SH-SY5Y (cell line): ENCODE results near the gene KCNQ5.

Experiments used
- GATA2 ChIP-seq: IDR thresholded peaks from 2 replicates; pipeline ENCODE4 v1.6.1; 2011; ENCODE audit warnings: mild to moderate bottlenecking, low read depth, low read length
- GATA3 ChIP-seq: IDR thresholded peaks from 2 replicates; pipeline ENCODE4 v1.6.1; 2011; ENCODE audit warnings: low read depth, mild to moderate bottlenecking, low read length, moderate library complexity

Gene KCNQ5

GRCh38 chr6:72972579-72972978 is 350.7 kb downstream of the KCNQ5 start:
- no peak for TF ChIP-seq GATA2
- no peak for TF ChIP-seq GATA3

DNA sequence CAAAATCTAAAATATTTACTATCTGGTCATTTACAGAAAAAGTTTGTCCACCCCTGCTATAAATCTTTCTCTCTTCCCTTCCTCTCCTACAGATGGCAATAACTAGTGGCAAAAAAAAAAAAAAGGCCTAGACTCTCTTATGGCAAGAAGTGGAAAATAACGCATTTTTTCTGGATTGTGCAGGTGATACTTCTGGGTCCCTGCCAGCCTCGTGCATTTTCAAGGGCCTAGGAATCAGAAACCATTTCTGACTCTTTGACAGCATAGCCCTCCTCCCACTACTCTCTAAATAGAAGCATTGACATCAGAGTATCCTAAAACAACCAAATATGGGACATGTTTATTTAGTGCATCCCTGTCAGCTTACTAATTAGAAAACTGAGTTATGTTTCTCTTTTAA is 352.4 kb downstream of the KCNQ5 start:
- TF ChIP-seq GATA3 (no peak), GATA2 (no peak)

- no peak for TF ChIP-seq GATA2
- TF ChIP-seq GATA3, result no peak
These were observed 353.5 kb downstream of the KCNQ5 start for GRCh38 chr6:72975352-72975752.

- no peak for TF ChIP-seq GATA2
- TF ChIP-seq GATA3, result no peak
These were observed 354.6 kb downstream of the KCNQ5 start for GRCh38 chr6:72976484-72976883.

- TF ChIP-seq GATA2, result no peak
- TF ChIP-seq GATA3, result no peak
These were observed 355.2 kb downstream of the KCNQ5 start for GRCh38 chr6:72977114-72977513.

DNA sequence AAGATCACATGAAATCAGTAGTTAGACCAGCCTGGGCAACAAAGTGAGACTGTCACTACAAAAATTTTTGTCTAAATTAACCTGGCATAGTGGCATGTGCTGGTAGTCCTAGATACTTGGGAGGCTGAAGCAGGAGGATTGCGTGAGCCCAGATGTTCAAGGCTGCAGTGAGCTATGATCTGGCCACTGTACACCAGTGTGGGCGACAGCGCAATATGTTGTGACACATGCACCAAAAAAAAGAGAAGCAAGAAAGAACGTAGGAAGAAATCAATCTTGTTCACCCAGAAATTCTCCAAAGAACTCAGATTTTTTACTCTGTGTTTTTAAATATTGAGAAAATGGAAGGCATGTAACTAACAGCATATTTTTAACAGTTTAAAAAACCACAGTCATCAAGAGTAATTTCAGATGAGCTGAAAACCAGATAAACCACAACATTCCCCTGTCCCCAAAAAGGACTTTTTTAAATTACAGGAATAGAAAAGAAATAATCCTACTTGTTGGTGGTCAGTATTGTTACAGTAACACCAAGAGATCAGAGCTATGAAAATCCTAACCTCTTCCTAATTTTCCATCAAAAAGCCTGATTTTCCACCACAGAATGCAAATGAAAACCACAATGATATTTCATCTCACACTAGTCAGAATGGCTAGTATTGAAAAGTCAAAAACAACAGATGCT is 363.3 kb downstream of the KCNQ5 start:
- TF ChIP-seq GATA3 (no peak), GATA2 (no peak)

DNA sequence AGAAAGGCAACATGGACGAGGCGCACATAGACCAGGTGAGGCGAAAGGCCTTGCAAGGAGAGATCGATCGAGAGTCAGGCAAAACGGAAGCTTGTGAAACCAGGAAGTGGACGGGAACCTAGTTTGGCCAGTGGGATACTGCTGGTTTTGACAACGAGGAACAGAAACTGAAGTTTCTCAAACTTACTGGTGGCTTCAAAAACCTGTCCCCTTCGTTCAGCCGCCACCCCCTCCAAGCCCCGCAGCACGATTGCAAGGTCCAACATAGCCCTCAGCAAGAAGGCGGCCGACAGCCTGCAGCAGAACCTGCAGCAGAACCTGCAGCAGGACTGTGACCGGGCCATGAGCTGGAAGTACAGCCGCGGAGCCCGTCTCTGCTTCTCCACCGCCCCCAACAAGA is 365.4 kb downstream of the KCNQ5 start:
- no peak for TF ChIP-seq GATA2
- no peak for TF ChIP-seq GATA3

DNA sequence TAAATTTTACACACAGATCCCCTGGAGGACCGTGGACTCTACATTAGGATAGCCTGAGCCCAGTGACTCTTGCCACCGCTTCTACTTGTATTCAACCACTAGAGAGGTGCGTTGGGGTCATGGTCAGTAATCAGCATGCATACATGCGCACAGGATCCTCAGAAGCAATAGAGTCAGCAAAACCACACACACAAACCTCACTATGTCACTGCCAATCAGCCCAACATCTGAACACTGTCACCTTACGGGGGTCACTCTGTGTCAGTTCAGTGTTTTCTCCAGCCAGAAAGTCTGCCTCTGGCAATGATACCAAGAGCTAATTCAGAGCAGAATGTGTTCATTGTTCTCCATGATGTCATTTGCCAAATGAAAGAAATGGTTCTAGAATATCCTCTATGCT is 378.1 kb downstream of the KCNQ5 start:
- no peak for TF ChIP-seq GATA3
- TF ChIP-seq GATA2, result no peak

- TF ChIP-seq GATA2 (no peak), GATA3 (no peak)
These were observed 378.6 kb downstream of the KCNQ5 start for GRCh38 chr6:73000460-73000859.

- TF ChIP-seq GATA2 (no peak), GATA3 (no peak)
These were observed 380.7 kb downstream of the KCNQ5 start for GRCh38 chr6:73002588-73002987.

- no peak for TF ChIP-seq GATA2
- no peak for TF ChIP-seq GATA3
These were observed 381.4 kb downstream of the KCNQ5 start for GRCh38 chr6:73003302-73003701.

DNA sequence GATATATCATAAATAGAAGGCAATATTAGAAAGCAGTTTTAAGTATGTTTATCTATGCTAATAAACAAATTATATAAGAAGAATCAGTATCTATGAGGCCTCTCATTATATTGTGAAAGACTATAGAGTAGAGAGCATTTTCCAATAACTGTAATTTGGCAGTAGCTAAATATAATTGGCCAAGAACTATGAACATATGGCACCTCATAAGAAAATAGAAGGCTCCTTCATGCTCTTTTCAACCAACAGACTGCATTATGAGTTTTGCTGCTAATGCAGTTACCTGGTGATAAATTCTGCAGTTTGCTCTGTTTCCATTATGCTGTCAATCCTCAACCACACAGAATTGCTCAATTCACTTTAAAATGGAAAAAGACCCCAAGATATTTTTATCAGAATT is 382.4 kb downstream of the KCNQ5 start:
- TF ChIP-seq GATA3 (no peak), GATA2 (no peak)

- TF ChIP-seq GATA3 (no peak), GATA2 (no peak)
These were observed 383.0 kb downstream of the KCNQ5 start for GRCh38 chr6:73004861-73005260.

DNA sequence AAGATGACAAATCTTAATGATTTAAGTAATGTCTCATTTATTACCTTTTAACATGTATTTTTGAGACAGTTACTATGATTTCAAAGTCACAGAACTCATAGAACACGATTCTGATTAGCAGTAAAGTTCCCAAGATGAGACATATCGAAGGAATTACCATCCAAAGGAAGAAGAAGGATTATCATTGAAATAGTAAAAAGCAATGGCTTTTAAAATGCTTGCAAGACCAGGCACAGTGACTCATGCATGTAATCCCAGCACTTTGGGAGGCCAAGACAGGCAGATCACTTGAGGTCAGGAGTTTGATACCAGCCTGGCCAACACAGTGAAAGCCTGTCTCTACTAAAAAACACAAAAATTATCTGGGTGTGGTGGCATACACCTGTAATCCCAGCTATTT is 384.3 kb downstream of the KCNQ5 start:
- no peak for TF ChIP-seq GATA2
- TF ChIP-seq GATA3, result no peak

DNA sequence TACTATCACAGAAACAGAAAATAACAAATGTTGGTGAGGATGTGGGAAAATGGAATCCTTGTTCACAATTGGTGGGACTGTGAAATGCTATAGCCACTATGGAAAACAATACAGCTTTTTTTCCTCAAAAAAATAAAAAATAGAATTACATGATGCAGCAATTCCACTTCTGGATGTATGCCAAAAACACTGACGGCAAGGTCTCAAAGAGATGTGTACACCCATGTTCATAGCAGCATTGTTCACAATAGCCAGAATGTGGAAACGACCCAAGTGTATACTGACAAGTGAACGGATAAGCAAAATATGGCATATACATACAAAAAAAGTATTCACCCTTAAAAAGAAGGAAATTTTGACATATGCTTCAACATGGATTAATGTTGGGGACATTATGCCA is 390.1 kb downstream of the KCNQ5 start:
- TF ChIP-seq GATA2 (no peak), GATA3 (no peak)

- TF ChIP-seq GATA3, result no peak
- no peak for TF ChIP-seq GATA2
These were observed 395.6 kb downstream of the KCNQ5 start for GRCh38 chr6:73017476-73017875.
